HG02642 (cell line): Measurements from ENCODE around the gene ESD.
"Not testable (repeated sequence)": the region's sequence is repeated elsewhere in the genome, so short reads cannot be mapped to it uniquely, and the experiment has no call there.

ENCODE experiments used
- ATAC-seq: cut with Tn5 transposase; IDR thresholded peaks from one replicate; pipeline ENCODE4 v1.9.1; 2021; ENCODE audit warnings: mild to moderate bottlenecking; ENCODE audit not compliant: unreplicated experiment, poor library complexity

Gene ESD

DNA sequence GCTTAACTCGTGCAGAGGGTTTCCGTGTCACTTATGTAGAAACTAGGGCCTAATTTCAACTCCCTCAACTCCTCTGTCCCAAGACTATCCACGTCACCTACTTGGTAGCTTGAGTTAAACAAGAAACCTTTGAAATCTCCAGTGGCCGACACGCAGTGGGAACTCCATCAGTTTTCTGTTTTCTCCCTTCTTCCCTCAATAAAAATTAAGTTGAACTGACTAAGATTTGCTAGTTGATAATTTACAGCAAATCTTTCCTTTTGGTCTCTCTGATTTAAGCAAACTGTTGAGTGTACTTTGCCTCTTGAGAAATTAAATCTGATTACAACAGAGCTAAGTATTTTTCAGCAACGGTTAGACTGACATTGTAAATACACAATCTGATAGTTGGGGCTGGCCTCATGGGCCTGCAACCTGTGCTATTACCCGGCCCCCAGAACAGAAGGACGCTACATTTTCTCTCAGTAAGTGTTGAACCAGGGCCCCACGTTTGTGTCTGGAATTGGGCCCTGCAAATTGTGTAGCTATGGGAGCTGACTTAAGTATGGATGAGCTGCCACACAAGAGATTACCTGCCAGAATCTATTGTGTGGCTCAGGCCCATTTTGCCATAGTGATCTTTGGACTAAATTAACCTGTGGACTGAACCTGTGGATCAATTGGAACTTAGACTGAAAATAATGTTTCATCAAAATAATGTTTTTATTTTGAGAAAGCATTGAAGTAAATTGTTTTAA is 708 bp upstream of the ESD start:
- ATAC-seq: no peak

DNA sequence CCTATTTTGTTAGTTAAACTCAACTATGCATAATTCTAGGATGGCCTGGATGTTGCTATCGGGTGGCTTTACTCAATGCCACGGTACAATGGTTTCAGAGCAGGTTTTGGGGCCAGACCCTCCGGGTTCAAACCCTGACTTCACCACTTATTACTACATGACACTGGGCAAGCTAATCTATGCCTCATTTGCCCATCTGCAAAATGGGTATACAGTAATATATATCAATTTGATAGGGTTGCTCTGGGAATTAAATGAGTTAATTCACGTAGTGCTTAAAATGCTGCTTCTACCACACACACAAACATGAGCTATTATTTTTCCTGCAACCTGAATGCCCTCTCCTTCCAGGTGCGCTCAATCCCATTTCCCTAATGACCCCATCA is 839 bp downstream of the ESD start:
- no peak for ATAC-seq

DNA sequence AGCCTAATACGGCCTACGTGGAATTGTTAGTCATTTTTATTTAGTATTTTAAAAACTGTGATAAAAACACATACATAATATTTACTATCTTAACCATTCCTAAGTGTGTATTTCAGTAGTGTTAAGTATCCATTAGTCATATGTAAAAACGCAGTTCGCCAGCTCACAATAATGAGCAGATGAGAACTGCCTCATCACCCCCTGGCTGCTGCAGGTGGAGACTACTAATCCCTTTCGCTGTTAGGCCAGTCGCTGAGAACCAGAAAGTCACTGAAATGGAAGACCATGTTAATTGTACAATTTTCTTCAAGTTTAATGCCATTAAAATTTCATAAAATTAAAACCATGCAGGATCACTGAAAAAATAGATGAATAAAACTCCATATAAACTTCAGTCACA is 1.6 kb downstream of the ESD start:
- no peak for ATAC-seq

DNA sequence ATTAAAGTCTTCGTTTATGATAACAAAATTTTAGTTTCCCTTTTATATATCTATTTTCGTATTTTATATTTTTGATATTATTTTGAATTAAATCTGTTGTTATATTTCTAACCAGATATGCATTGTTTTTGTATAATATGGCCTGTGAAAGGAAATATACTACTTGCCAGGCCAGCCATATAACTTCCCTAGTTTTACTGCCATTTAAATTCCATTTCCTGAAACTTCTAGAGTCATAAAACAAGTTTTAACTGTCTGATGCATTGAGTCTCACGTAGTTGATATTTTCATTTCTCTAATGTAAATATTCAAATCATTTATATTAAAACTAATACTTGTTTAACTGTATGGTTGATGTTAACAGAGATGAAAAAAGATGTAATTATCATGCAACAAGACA is 13.5 kb downstream of the ESD start:
- no peak for ATAC-seq

DNA sequence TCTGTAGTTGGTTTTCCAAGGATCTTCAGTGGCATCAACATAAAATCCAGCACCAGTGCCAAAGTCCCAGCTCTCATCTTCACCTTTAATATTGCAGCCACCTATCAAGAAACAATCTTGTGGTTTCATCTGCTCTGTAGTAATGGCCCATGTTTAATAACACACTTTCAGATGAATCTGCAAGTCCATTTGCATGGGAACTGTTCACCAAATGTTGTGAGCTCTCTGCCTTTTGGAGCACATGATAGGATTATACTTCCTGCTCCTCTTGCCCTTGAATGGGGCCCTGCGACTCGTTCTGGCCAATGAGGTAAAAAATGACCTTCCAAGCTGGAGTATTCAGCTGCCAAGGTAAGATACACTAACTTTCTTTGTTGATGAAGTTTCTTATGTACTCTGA is 14.3 kb downstream of the ESD start:
- ATAC-seq: no peak

DNA sequence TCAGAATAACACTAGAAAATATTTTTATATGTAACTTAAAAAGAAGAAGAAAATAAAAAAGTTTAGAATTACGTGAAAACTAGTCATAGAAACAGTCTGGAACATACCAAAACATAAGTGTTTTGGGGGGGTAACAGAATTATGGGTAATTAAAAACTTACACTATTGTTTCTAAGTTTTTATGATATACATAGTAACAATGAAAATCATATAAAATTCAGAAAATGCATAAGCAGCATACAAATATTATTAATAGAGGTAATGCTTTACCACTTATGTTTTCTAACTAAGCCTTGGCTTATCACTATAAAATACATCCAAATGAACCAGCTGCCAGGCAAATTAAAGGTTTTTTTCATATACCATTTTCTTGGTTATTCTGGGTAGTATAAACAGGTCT is 14.9 kb downstream of the ESD start:
- ATAC-seq: no peak

DNA sequence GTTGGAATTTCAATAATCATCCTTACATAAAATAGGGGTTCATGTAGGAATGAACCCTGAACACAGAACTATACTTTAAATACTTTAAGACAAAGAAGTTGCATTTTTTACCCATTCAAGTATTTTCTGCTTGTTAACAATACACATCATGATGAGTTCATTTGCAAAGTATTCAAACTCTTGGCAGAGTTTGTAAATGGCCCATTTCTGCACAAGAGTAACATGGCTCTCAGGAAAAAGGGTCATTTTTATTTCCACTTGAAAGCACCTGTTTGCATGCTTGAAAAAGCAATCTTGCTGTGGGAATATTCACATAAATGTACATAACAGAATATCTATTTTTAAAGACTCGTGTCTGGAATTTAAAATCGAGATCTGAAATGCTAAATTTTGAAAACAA is 18.1 kb downstream of the ESD start:
- no peak for ATAC-seq

DNA sequence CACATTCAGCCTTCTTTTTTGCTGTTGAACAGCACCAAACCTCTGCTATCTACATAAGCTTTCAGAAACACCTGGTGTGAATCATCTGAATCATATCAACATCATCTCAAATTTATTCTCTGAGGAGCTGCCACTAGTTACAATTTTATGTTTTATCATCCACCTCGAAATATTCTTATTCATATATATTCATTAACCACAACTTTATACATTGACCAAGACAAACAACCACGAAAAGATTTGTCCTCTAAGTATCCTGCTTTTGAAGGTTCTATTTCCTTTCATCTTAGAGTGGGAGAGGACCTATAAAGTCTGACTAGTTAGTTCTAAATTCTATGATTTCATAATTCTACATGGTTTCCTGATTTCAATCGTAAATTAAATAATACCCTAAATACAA is 18.9 kb downstream of the ESD start:
- no peak for ATAC-seq

DNA sequence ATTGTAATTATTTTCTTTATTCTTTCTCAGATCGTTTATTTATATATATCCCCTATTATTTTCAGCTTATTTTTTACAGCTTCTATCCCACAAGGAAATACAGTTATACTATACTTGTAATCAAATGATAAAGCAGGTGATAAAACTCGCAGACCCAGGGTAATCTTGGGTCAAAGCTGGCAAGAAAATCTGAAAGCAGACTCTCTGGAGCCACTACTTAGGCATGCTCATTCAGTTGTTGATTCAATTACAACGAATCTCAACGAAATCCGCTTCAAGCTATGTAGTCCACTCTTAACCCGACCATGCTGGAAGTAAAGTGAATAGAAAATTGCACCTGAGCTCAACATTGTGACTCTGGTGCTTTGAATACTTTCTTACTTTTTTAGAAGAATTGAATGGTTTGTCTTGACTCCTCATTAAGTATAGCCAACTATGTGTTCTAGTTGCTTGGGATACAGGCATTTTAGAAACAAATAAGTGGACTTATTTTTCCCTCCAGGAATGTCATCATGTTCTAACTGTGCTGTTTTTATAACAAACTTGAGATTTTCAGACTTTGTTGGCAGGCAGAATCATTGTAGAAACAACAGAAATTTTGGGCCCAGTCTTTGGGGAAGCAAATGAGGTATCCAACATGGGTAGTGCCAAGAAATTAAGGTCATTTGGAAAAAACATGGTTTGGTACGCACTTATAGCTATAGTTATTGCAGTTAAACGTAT is 21.4 kb downstream of the ESD start:
- no peak for ATAC-seq

DNA sequence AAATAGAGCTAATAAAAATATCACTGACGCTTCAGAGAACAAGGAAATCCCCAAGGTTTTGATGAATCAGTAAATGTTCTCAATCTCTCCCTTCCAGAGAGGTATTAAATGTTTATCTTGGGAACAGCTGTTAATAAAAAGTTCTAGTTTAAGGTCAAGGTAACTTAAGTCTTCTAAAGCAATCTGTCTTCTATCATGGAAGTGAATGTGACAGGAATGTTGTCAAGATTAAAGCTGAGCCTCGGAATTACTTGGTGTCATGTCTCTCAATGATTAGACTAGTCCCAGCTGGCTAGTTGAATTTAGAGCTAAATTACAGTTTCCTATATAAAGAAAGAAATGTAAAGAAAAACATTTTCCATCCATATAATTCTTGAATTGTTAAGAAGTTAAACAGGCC is 23.4 kb downstream of the ESD start:
- no peak for ATAC-seq

DNA sequence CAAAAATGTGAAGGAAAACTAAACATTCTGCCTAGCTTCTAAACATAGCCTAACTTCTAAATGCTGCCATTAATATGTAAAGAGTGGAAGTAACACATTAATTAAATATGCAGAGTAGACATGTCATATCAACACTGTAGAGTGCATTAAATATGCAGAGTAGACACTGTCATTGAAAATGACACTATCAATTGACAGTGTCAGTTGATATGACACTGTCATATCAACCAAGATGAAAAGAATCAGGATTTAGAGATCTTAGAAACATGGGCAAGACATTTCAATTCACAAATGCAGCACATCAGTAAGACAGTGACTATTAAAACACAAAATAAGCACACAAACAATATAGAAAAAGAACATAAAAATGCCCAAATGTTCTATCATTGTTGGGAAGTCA is 25.3 kb downstream of the ESD start:
- no peak for ATAC-seq

DNA sequence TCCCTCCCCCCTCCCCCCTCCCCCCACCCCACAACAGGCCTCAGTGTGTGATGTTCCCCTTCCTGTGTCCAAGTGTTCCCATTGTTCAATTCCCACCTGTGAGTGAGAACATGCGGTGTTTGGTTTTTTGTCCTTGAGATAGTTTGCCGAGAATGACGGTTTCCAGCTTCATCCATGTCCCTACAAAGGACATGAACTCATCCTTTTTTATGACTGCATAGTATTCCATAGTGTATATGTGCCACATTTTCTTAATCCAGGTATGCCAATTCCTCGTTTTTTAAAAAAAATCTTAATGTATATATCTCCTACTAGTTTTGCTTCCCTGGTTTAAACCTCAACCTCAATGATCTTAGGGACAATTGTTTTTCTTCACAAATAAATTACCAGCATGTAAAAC is 27.0 kb downstream of the ESD start:
- not testable (repeated sequence) for ATAC-seq

DNA sequence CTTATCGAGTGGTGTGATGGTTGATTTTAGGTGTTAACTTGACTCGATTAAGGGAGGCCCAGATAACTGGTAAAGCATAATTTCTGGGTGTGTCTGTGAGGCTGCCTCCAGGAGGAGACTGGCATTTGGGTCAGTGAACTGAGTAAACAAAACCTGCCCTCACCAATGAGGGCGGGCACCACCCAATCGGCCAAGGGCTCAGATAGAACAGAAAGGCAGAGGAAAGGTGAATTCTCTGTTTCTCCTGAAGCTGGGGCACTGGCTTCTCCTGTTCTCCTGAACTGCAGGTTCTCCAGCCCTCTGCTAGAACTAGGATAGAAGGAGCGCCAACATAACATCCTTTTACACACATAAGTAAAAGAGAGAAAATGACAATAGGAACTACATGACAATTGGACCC is 35.1 kb downstream of the ESD start:
- no peak for ATAC-seq

DNA sequence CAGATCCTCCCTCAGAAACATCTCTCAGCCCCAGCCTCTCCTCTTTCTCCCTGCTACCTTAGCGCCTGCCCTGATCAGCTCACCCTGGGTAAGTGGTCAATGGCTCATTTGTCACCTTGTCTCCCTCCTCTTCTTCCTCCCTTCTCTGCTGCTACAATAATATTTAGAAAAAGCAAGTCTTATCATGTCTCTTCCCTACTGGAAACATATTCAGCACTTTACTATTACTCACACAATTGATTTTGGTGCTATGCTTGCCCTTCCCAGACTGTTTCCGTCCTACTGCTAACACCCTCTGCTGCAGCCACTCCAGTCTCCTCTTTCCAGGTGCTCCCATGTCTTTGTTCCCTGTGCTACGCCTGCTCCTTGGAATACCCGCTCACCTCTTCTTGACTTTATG is 35.8 kb downstream of the ESD start:
- no peak for ATAC-seq

DNA sequence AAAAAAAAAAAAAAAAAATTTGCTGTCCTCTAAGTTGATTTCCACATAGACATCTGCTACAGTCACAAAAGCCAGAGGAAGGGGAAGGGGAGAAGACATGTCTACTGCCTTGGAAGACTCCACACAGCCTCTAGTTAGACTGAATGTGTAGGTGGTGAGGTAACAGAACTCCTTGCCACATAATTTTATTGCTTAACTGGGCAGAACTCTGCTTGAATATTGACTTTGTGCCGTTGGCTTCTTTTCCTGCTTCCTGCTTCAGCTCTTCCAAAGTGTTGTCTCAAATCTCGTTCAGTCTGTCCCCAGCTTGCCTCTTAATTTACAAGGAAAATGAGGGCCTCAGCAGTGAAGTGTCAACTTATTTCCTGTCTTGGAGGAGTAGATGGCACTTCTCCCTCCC is 37.1 kb downstream of the ESD start:
- ATAC-seq: no peak

DNA sequence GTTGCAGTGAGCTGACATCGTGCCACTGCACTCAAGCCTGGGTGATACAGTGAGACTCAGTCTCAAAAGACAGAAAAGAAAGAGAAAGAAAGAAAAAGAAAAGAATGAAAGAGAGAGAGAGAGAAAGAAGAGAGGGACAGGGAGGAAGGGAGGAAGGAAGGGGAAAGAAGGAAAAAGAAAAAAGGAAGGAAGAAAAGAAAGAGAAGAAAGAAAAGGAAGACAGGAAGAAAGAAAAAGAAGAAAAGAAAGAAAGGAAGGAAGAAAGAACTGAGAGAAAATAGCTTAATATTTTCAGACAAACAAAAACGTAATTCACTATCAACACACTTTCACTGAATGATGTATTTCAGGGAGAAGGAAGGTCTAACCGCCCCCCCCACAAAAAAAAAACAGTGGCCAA is 39.3 kb downstream of the ESD start:
- ATAC-seq: no peak

DNA sequence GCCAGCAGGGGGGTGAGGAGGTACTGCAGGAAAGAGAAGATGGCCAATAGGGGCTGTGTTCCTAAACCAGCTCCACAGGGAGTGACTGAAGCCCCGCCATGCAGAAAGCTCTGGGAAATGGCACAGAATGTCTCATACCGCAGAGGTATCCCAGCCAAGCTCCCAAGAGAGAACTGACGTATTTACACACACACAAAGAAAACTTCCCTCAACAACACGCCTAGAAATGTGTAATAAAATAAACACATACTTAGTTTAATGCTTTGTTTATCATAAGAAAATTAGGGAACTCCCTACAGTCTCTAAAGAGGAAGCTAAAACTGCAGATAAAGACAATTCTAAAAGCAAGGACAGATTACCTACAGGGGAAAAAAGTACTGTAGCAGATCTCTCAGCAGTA is 40.0 kb downstream of the ESD start:
- ATAC-seq: no peak

DNA sequence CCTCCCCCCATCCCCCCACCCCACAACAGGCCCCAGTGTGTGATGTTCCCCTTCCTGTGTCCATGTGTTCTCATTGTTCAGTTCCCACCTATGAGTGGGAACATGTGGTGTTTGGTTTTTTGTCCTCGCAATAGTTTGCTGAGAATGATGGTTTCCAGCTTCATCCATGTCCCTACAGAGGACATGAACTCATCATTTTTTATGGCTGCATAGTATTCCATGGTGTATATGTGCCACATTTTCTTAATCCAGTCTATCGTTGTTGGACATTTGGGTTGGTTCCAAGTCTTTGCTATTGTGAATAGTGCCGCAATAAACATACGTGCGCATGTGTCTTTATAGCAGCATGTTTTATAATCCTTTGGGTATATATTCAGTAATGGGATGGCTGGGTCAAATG is 41.5 kb downstream of the ESD start:
- ATAC-seq: not testable (repeated sequence)

DNA sequence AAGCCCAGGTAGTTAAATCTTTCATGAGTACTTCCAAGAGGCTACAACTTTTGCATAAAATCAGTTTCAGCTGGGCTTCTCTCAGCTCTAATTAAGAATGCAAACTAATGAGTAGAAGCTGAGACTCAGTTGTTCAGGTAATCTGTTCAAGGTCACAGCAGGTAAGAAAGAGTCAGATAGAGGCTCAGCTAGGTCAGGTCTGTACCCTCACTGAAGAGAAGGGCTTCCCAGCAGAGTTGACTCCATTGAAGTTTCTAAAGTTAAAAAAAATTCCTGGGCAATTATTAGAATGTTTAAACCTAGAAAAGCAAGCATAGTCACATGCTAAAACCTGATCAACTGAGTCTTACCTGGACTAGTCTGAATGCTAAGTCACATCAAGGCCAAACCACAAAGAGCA is 42.1 kb downstream of the ESD start:
- ATAC-seq: no peak

DNA sequence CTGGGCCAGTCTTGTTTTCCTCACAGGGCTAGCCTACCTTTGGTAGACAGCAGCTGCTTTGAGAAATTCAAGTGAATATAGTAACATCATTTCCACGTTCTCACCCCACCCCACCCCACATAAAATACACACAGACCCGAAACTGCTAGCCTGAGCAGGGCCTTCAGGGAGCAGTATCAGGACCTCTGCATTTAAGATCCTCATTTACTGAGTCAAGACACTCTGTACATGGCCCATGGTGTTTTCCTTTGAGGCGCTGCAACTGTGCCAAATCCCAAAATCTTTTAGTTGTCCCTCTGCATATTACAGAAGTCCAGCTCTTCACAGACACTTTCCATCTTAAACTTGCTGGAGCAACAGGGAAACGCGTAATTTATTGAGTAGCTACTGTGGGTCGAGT is 43.0 kb downstream of the ESD start:
- no peak for ATAC-seq

DNA sequence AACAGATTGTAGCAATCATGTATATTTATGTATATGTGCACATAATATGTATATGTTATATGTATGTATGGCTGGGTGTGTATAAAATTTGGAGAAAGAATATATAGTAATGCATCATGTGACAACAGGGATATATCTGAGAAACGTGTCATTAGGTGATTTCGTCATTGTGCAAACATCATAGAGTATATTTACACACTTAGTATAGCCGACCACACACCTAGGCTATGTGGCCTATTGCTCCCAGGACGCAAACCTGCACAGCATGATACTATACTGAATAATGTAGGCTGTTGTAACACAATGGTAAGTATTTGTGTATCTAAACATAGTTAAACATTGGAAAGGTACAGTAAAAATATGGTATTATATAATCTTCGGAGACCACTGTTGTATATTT is 43.8 kb downstream of the ESD start:
- ATAC-seq: no peak
